NCI-H748 (cell line): ENCODE results near the gene RBBP8NL.

Experiments used
- DNase-seq: peaks from one replicate; lab custom pipeline; 2025; ENCODE audit not compliant: unreplicated experiment; lab: John Stamatoyannopoulos, UW

RBBP8NL gene

DNA sequence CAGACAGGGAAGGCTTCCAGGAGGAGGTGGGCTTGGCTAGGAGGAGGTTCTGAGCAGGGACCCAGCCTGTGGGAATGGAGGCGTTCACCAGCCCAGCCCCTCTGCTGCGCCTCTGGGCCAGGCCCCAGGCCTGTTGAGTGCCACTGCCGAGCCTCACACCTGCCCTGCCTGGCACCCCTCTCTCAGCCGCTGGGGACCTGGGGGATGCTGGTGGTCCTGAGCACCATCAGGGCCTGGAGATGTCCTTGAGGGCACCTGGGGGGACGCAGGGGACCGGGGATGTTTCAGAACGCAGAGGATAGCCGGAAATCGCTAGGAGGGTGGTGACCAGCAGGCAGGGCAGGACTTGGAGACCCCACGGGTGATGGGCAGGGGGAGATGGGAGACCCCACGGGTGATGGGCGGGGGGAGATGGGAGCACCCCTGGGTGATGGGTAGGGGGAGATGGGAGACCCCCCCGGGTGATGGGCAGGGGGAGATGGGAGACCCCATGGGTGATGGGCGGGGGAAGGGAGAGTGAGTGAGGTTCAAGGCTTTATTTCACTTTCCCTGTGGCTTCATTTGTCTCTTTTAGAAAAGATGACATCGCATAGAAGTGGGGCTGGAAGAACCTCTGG, 35.7 kb upstream of the RBBP8NL start:
- DNase-seq, result no peak

DNA sequence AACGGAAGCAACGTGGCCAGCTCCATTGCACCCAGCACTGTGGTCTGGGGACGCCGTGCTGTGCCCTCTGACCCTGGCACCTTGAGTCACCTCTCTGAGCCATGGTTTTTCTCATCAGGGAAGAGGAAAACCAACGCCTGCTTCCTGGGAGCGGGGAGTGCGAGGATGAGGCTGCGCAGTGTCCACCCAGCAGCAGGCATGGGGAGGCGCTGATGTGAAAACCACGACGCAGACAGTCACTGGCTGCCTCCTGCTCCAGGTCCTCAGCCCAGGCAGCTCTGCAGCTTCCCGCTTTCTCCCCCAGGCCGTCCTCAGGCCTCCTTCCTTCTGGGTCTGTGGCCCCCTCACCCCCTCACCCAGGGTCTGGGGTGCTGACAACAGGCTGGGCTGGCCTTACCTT, 34.5 kb upstream of the RBBP8NL start:
- DNase-seq, result no peak

DNA sequence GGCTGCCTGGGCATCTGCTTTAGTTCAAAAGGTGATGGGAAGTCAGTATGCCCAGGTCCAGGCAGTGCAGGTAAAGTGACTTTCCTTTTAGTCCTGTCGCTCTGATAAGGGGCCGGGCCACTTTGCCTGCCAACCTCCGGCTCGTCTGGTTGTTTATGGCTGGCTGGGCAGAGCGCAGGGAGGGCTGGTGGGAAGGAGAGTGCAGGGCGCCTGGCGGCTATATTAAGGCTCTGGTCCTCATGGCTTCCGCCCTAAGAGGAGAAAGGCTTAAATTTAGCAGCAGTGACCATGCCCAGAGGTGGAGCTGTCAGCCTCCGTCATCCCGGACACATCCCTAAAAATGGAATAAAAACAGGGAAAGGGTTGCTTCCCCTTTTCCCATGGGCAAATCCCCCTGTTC, 33.8 kb upstream of the RBBP8NL start:
- DNase-seq, result no peak

DNA sequence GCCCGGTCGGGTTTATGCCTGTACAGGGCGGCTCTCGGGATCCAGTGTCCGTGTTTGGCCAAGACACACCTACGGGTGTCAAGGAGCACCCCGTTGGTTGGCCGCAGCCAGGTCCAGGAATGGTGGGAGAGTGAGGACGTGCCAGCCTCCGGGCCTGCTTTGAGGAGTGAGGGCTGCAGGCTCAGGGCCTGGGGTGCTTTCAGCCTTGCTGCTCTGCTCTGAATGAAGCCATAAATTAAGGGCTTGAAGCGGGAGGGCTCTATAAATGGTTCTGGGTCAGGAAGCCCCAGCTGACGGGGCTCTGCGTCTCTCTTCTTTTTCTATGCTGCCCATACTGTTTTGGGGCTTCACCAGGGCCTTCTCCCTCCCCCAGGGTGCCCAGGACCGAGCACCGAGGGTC, 33.3 kb upstream of the RBBP8NL start:
- DNase-seq, result no peak

DNA sequence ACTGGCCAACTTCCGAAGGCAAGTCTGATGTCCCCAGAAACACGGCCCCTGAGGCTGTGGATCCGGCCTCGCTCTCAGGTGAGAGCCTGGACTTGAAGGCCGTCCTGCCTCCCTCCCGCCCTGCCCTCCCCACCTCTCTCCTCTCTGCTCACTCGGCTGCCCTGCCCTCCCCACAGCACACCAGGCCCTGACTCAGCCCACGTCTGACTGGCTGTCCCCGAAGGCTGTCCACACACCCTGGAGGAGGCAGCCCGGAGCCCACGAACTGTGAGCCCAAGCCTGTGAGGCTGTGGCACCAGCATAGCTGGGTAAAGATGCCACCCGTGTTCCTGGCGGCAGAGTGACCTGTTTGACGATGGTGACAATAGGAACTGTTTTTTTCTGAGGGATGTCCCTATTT, 32.1 kb upstream of the RBBP8NL start:
- DNase-seq, result no peak

DNA sequence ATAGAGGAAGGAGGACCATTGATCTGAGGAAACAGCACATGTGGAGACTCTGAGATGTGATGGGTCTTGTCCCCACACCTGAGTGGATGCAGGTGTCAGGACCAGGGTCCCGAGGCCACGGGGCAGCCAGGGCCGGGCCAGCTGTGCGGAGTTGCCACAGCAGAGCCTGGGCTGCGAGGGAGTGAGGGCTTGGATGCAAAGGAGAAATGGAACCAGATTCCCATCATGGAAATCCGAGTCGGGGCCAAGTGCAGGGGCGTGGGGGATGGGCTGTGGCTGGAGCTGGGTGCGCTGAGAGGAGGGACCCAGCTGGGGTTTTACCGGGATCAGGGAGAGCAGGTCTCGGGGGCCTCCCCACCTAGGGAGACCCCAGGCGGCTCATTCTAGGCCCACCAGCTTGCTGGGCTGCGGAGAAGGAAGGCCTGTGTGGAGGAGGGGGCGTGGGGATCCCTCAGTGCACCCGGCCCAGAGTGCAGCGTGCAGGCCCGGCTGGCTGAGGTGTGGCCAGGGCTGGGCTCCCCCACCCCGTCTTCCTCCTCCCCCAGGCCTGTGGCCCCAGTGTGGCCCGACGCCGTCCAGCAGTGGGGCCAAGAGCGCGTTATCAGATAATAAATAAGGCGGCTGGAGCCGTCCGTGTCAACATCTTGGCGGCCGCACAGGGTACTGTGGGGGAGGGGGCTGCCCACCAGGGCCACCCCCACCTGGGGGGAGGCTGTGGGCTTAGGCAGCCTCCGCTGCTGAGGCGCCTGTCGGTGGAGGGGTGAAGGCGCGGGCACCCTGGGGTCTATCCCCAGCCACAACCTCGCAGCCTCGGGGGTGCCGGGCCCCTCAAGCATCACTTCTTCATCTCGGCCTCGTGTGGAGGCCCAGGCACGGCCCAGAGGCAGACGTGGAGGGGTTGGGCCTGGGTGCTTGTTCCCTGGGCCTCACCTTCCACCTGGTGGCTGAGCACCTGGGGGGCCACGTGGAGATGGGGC, 31.2 kb upstream of the RBBP8NL start:
- DNase-seq, result no peak

DNA sequence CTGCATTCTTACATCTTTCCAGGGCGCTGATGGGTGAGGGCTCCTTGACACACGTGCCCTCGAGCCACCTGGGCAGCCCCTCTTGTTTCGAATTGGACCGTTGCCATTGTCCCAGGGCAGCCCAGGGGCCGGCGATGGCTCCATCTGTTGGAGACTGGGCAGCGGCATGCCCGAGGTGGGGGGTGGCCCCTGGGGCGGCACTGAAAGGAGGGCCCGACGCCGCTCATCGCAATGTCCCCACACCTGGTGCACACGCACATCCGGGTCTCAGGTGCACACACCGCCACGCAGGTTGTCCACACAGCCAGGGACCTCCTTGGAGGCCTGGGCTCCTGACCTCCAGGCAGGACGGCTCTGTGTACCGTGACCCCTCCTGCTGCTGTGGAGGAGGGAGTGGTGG, 30.5 kb upstream of the RBBP8NL start:
- DNase-seq, result no peak

DNA sequence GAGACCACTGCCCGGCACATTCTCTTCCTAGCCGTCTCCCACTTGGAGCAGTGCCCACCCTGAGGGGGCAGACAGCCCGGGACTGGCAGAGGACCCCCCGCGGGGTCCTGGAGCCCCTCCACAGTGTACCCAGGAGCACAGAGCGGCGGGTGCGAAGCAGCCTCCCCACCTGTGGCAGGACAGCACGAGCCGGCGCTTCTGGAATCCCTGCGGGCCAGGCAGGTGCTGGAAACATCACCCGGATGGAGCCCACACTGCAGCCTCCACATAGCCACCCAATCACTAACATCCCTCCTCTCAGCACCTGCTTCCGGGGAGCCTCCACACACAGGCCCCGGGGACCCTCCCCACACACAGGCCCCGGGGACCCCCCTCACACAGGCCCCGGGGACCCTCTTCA, 29.8 kb upstream of the RBBP8NL start:
- DNase-seq, result no peak

DNA sequence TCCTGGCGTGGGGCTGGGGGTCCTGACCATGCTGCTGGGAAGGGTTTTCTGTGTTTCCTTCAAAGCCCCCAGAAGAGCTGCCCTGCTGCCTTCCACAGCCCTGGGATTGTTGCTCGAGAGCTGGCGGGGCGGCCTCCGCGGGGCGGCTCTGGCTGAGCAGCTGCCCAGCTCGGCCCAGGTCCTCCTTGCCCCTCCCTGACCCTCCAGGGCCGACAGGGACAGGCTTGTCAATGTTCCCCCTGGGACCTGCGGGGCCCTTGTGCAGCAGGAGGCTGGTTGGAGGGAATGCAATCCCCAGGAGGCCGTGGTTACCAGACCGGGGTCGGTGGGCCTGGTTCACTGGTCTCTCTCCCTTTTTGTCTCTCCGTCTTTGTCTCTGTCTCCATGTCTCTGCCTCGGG, 28.6 kb upstream of the RBBP8NL start:
- no peak for DNase-seq

DNA sequence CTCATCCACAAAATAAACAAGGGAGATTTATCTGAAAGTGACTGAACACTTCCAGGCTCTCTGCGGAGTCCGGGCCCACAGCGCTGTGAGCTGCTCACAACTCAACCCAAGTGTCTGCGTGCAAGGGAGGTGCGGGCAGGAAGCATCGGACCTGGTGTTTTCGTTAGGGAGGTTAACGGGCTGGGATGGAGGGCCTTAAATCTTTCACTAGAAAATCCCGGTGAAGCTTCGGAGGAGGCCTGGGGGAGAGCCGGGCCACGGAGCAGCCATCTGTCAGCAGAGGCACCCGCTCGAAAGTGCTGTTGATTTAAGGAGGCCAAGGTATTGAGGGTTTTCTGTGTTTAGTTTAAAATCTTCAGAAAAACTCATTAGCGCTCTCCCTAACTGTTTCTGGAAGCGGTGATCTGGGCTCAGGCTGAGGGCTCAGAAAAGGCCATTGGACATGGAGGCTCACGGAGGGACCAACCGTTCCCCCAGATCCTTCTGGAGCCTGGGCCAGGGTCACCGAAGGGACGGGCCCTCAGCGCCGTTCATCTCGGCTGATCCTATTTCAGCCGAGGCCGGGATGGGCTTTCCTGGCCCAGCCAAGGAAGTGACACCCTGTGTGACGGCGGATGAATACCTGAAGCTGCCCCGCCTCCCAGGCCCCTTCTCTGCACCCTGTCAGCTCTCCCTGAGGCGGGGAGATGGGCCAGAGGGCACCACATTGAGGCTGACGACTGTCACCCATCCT, 27.7 kb upstream of the RBBP8NL start:
- no peak for DNase-seq

DNA sequence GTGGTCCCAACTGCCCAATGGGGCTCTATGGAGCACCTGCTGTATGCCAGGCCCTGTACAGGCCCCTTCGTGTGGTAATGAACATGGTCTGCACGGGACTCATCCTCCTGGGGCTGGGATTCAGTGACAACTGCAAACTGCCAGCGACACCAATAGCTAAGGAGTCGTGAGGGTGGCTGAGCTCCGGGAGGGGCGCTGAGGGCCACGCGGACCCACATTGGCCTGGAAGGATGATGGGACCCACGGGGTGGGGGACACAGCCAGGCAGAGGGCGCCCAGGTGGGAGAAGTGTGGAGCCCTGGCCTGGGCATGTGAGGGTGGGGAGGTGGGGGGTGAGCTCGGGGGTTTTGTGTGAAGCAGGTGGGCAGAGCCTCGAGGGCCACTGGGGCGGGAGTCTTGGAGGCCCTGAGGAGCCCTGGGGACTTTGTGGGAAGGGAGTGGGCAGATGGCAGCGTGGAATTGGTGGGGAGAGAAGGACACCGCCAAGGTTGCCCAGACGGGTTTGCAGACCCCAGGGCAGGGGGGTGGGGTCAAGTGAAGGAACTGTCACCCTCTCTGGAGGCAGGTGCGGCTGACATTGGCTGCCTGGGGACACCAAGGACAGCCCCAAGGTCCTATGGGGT, 26.0 kb upstream of the RBBP8NL start:
- no peak for DNase-seq

DNA sequence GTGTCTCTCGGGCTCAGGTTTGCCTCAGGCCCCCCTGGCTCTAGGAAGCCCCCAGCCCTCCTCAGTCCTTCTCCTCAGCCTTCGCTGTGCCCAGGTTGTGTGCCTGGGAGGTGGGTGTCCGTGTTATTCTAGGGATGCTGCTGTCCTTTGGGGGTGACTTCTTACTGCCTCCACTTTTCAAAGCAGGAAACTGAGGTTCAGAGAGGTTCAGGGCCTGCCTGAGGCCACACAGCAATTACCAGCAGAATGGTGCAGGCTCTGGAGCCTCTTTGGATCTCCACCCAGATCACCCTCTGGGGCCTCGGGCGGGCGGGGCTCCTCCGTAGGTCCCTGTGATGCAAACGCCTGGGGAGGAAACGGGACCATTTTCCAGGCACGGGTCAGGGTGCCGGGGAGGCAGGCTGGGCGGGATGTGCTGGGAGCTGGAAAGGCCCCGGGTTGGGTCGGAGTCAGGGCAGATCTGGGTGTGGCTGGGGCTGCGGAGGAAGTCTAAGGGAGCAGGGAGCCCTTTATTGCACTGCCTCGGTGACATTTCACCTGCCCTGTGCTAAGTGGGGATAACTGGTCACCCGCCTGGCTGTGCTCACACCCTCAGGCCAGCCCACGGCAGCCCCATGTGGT, 25.2 kb upstream of the RBBP8NL start:
- no peak for DNase-seq

DNA sequence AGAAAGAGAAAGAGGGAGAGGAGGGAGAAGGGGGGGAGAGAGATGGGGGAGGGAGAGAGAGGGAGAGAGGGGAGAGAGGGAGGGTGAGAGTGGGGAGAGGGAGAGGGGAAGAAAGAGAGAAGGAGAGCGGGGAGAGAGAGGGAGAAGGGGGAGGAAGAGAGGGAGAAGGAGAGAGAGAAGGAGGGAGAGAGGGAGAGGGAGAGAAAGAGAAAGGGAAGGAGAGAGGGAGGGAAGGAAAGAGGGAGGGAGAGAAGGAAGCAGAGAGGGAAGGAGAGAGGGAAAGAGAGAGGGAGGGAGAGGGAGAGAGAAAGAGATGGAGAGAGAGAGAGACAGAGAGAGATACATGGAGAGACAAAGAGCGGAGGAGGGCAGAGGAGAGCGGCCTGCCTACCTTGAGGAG, 24.6 kb upstream of the RBBP8NL start:
- no peak for DNase-seq

DNA sequence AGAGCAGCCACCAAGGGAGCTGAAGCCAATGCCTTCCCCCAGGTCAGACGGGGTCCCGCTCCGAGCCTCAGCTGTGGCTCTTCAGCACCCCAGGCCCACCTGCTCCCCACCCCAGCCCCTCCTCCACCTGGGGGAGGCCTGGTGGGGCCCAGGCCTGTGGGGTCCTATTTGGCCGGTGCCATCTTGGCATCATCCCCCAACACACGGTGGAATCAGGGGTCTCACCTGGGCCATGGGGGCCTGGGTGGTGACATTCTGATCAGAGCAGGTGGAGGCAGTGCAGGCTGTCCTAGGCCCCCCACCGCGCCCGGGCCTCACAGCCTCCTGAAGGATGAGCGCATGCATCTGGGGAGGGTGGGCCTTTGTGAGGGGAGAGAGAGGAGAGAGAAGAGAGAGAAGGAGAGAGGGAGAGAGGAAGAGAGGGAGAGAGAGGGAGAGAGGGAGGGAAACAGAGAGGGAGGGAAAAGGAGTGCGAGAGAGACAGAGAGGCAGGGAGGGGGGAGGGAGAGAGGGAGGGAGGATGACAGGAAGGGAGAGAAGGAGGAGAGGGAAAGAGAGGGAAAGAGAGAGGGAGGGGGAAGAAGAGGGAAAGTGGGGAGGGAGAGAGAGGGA, 23.9 kb upstream of the RBBP8NL start:
- DNase-seq, result no peak

DNA sequence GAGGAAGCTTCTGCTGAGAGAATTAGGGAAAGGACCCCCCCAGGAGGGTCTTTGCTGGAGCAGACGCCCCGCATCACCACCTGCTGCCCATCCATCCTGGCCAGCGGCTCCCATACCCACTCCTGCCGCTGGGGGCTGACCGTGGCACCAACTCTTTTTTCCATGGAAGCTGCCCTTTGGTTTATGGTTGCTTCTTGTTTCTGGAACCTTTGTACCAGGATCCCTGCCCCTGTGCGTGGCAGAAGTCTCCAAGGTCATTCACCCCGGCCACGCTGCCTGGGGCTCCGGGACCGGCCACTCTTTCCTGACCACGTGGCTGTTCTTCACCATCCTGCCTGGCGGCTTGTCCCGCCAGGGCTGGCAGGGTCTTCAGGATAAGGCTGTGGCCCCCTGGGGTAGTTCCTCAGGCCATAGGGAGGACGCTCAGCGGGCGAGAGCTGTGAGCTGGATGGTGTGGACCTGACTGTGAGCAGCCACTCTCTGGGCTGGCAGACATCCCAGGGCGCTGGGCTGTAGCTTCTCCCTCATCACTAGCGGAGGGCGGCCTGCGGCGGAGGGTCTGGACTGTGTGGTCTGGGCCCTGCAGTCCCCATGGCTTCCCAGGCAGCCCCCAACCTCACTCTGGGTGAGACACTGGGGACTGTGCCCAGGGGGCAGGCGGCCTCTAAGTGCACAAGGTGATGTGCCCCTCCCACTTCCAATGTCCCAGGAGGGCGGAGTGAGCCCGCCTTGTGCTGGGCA, 22.8 kb upstream of the RBBP8NL start:
- no peak for DNase-seq

DNA sequence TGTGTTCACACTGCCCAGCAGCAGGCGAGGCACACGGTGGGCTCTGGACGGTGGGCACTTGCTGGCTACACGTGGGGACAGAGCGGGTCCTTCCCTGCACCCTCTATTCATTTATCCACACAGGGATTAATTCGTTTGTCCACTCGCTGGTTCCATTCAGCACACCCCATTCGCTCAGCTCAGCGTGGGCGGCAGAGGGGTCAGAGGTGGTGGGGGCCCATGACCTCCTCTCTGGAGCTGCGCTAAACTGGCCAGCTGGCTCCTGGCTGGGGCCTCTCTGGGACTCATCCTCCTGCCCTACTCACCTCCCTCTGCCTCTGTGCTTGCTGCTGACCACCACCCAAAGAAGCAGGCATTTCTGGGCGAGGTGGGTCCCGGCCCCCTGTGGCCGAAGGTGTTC, 21.4 kb upstream of the RBBP8NL start:
- DNase-seq, result no peak

DNA sequence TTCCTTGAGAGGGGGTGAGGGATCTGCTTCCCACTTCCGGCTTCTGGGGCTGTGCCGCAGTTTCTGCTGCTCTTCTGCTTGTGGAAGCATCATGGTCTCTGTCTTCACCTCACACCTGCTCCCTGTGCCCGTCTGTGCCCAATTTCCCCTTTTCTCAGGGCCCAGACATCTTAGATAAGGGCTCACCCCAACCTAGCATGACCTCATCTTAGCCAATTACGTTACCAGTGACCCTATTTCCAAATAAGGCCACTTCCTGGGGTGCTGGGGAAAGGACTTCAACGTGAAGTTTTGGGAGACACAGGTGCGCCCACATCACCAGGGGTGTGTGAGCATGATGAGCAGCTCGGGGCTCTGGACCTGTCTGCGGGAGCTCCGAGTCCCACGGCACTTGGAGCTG, 20.7 kb upstream of the RBBP8NL start:
- DNase-seq, result no peak

DNA sequence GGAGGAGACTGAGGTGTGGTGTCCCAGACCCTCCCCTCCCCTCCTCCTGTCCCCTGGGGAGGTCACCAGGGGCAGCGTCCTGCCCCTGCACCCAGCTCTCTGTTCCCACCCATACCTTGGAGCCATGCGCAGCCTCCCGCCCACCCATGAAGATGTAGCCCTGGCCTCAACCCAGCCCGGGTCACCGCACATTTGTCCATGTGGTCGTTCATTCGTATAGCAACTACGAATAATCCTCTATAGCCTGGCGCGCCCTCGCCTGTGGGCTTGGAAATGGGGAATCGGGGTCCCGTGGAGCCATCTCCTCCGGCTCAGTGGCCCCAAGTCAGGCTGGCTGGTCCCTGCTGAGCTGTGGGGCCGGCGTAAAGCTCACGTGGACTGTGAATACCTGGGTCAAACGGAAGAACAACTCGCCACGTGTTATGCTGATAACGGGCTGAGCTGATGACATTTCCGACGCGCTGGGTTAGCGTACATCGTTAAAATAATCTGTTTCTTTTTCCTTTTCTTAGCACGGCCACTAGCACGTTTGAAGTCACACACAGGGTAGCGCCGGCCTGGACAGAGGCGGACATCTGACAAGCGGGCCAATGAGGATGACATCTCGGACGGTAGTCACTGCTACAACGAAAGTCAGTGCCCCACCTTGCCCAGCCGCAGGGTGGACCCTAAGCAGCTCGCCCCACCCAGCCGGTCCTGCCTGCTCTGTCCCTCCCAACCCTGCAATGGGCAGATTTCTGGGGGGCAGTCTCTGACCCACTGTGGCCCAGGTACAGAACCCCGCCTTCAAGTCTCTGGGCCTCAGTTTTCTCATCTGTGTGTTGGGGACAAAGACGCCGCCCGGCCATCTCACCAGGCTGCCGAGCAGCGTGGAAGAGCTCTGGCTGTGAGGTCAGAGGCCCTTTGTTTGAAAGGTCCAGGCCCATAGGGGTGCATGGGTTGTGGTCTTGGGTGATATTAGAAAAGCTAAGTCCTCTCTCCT, 19.8 kb upstream of the RBBP8NL start:
- no peak for DNase-seq

DNA sequence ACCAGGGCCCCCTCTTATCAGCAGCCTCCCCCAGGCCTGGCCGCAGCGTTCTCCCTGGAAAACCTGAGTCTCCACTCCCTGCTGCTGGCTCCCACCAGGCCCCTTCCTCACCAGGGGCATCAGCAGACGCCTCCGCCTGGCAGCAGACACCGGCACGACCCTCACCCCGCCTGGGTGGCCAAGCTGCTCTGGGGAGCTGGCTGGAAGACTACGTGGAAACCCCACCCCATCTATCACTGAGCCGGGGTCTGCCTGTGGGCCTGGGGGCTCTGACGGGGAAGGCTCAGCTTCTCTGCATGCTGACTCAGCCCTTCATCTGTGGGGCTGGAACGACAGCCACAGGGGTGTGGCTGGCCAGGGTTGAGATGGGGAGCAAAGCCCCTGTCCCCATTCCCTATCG, 19.1 kb upstream of the RBBP8NL start:
- DNase-seq, result no peak
